Stimulated activated CD4-positive, alpha-beta T cell treated with anti-CD3 and anti-CD28 coated beads, TNF-alpha, amount 100 ng/mL, for 4 hours (primary cell): Measurements from ENCODE around the gene C1orf87.

Experiments
- DNase-seq, 3 experiments: peaks; one replicate each; pipeline ENCODE4 v3.0.0-alpha.2; 2020; ENCODE audit warnings: low read depth in 3 of 3

Gene C1orf87

GRCh38 chr1:60073605-60074278 is at the start of gene C1orf87:
TSS of gene C1orf87 (minus strand) at chr1:60073770. CDS start at chr1:60072643, 1,127 bp downstream.
- DNase-seq, result no peak

- DNase-seq, result no peak
These were observed 44.5 kb upstream of the C1orf87 start for GRCh38 chr1:60118085-60118484.

- DNase-seq, result no peak
These were observed 41.3 kb upstream of the C1orf87 start for GRCh38 chr1:60114745-60115318.

- no peak for DNase-seq
These were observed 40.0 kb upstream of the C1orf87 start for GRCh38 chr1:60113596-60113995.

GRCh38 chr1:60113028-60113427 is 39.5 kb upstream of the C1orf87 start:
- DNase-seq, result no peak

- DNase-seq, result no peak
These were observed 38.1 kb upstream of the C1orf87 start for GRCh38 chr1:60111716-60112115.

- DNase-seq, result no peak
These were observed 37.5 kb upstream of the C1orf87 start for GRCh38 chr1:60111118-60111517.

- DNase-seq, result no peak
These were observed 34.6 kb upstream of the C1orf87 start for GRCh38 chr1:60108196-60108595.

- no peak for DNase-seq
These were observed 29.6 kb upstream of the C1orf87 start for GRCh38 chr1:60103186-60103585.

GRCh38 chr1:60102267-60103061 is 28.9 kb upstream of the C1orf87 start:
- DNase-seq, result no peak

GRCh38 chr1:60101516-60101915 is 27.9 kb upstream of the C1orf87 start:
- no peak for DNase-seq

- DNase-seq, result no peak
These were observed 17.7 kb upstream of the C1orf87 start for GRCh38 chr1:60091195-60091715.

- no peak for DNase-seq
These were observed 17.1 kb upstream of the C1orf87 start for GRCh38 chr1:60090655-60091054.

- DNase-seq, result no peak
These were observed 15.1 kb upstream of the C1orf87 start for GRCh38 chr1:60088620-60089155.

- no peak for DNase-seq
These were observed 14.1 kb upstream of the C1orf87 start for GRCh38 chr1:60087681-60088080.

- no peak for DNase-seq
These were observed 4.6 kb upstream of the C1orf87 start for GRCh38 chr1:60078182-60078581.

- no peak for DNase-seq
These were observed 2.3 kb downstream of the C1orf87 start for GRCh38 chr1:60071296-60071695.

GRCh38 chr1:60069691-60070090 is 3.9 kb downstream of the C1orf87 start:
- no peak for DNase-seq

- DNase-seq, result no peak
These were observed 5.1 kb downstream of the C1orf87 start for GRCh38 chr1:60068393-60069045.

- DNase-seq, result no peak
These were observed 7.6 kb downstream of the C1orf87 start for GRCh38 chr1:60066001-60066400.

- no peak for DNase-seq
These were observed 8.4 kb downstream of the C1orf87 start for GRCh38 chr1:60065199-60065598.

- DNase-seq, result no peak
These were observed 10.0 kb downstream of the C1orf87 start for GRCh38 chr1:60063561-60063960.
